H1 (cell line): ENCODE results near the gene TMEM271. TPM values are rescaled to one million over a fixed set of nuclear protein-coding genes. Genes with fewer than 3 reads are reported as not detected.

ENCODE experiments used
- CTCF ChIA-PET: fragments of 300-600 bp; sonication (Branson Sonifier 250); formaldehyde crosslinking; loops from one replicate; lab custom pipeline; 2021; ENCODE audit not compliant: partially characterized antibody; lab: Charles Lee
- POLR2A ChIA-PET: fragments of 300-600 bp; sonication (Branson Sonifier 250); formaldehyde crosslinking; loops from one replicate; lab custom pipeline; 2021; ENCODE audit warnings: inconsistent platforms; ENCODE audit not compliant: partially characterized antibody; lab: Charles Lee
- DNase-seq, 2 experiments: peaks; one replicate each; pipeline versions ENCODE4 v3.0.0 to v3.0.0-alpha.2; 2010 to 2022; ENCODE audit warnings: low spot score in 2 of 2, low read depth in 1 of 2, mixed read lengths in 1 of 2
- FAIRE-seq: peaks from 2 replicates; lab custom pipeline; 2011; peaks lifted over from hg19 to GRCh38; lab: Jason Lieb, UNC
- H2AFZ ChIP-seq: 2 replicates; pipeline ENCODE4 v1.8.1; 2012; ENCODE audit warnings: low read length, inconsistent platforms
- H2AK5ac ChIP-seq: 2 replicates; pipeline ENCODE4 v1.6.1; 2013; ENCODE audit warnings: low read depth, low read length
- H2BK120ac ChIP-seq: replicated peaks from 2 replicates; pipeline ENCODE3; 2013; ENCODE audit warnings: low read depth, low read length, inconsistent platforms
- H2BK12ac ChIP-seq: 2 replicates; pipeline ENCODE4 v1.6.1; 2013; ENCODE audit warnings: low read depth, low read length
- H2BK15ac ChIP-seq: 2 replicates; pipeline ENCODE4 v1.6.1; 2013; ENCODE audit warnings: low read length
- H2BK20ac ChIP-seq: 2 replicates; pipeline ENCODE4 v1.6.1; 2013; ENCODE audit warnings: low read length
- H2BK5ac ChIP-seq: 2 replicates; pipeline ENCODE4 v1.6.1; 2013; ENCODE audit warnings: low read depth, low read length
- H3K14ac ChIP-seq: 2 replicates; pipeline ENCODE4 v1.6.1; 2013; ENCODE audit warnings: inconsistent platforms; ENCODE audit not compliant: insufficient read length
- H3K18ac ChIP-seq: 2 replicates; pipeline ENCODE4 v1.6.1; 2013; ENCODE audit warnings: low read length; ENCODE audit errors: extremely low read depth
- H3K23ac ChIP-seq: 2 replicates; pipeline ENCODE4 v1.6.1; 2013; ENCODE audit warnings: inconsistent platforms; ENCODE audit not compliant: insufficient read length
- H3K23me2 ChIP-seq: 2 replicates; pipeline ENCODE4 v1.6.1; 2013; ENCODE audit warnings: low read depth, low read length
- H3K27ac ChIP-seq: 2 replicates; pipeline ENCODE4 v1.6.1; 2011; ENCODE audit warnings: low read depth, low read length, inconsistent platforms
- H3K27me3 ChIP-seq, 4 experiments: replicated peaks in 1 of 4; 1 replicate in 1 of 4; 2 replicates in 3 of 4; pipeline versions ENCODE4 v1.6.1 to v1.8.1; 2011 to 2013; ENCODE audit warnings: low read length in 3 of 4, mild to moderate bottlenecking in 3 of 4, inconsistent platforms in 2 of 4, mixed read lengths in 2 of 4, moderate library complexity in 1 of 4; ENCODE audit not compliant: control insufficient read depth in 3 of 4, insufficient read depth in 3 of 4; ENCODE audit errors: extremely low read depth in 1 of 4
- H3K36me3 ChIP-seq, 4 experiments: 2 replicates each; pipeline versions ENCODE4 v1.6.1 to v1.8.1; 2011 to 2013; ENCODE audit warnings: mild to moderate bottlenecking in 4 of 4, low read length in 3 of 4, moderate library complexity in 2 of 4, control low read depth in 1 of 4, inconsistent platforms in 1 of 4; ENCODE audit not compliant: insufficient read depth in 4 of 4, control insufficient read depth in 2 of 4
- H3K4ac ChIP-seq: replicated peaks from 2 replicates; pipeline ENCODE3; 2013; ENCODE audit warnings: low read length, low read depth, mixed read lengths, inconsistent platforms; ENCODE audit not compliant: insufficient read length
- H3K4me1 ChIP-seq, 4 experiments: replicated peaks in 1 of 4; 1 replicate in 1 of 4; 2 replicates in 3 of 4; pipeline versions ENCODE4 v1.6.1 to v1.8.1; 2011 to 2013; ENCODE audit warnings: low read length in 3 of 4, inconsistent platforms in 2 of 4, mixed read lengths in 1 of 4; ENCODE audit not compliant: insufficient read depth in 4 of 4, control insufficient read depth in 3 of 4
- H3K4me2 ChIP-seq, 2 experiments: 2 replicates each; pipeline versions ENCODE4 v1.6.1 to v1.8.1; 2011 to 2013; ENCODE audit warnings: low read depth in 2 of 2, low read length in 2 of 2, control low read depth in 1 of 2, inconsistent platforms in 1 of 2, mild to moderate bottlenecking in 1 of 2; ENCODE audit not compliant: insufficient read depth in 1 of 2
- H3K4me3 ChIP-seq, 4 experiments: fragments of 200-600, 300-600 bp in 1 of 4; sonication (generic), shearing (Covaris generic), sonication (Bioruptor Twin) in 1 of 4; 2 replicates each; pipeline versions ENCODE4 v1.5.1 to v1.8.1; 2011 to 2016; ENCODE audit warnings: low read length in 4 of 4, low read depth in 3 of 4, control low read depth in 2 of 4, inconsistent platforms in 2 of 4, mild to moderate bottlenecking in 2 of 4, mixed read lengths in 1 of 4, moderate library complexity in 1 of 4; ENCODE audit not compliant: insufficient read depth in 2 of 4; ENCODE audit errors: extremely low read depth in 1 of 4
- H3K56ac ChIP-seq: replicated peaks from 2 replicates; pipeline ENCODE3; 2013; ENCODE audit warnings: low read depth, mild to moderate bottlenecking, mixed read lengths, low read length, inconsistent platforms; ENCODE audit not compliant: insufficient read length
- H3K79me1 ChIP-seq: 2 replicates; pipeline ENCODE4 v1.6.1; 2013; ENCODE audit warnings: low read depth, low read length, control low read depth
- H3K79me2 ChIP-seq, 2 experiments: 2 replicates each; pipeline versions ENCODE4 v1.6.1 to v1.8.1; 2012 to 2013; ENCODE audit warnings: low read length in 2 of 2, mild to moderate bottlenecking in 2 of 2, inconsistent platforms in 1 of 2; ENCODE audit not compliant: insufficient read depth in 2 of 2, control insufficient read depth in 1 of 2
- H3K9ac ChIP-seq, 4 experiments: replicated peaks in 1 of 4; 1 replicate in 1 of 4; 2 replicates in 3 of 4; pipeline versions ENCODE4 v1.6.1 to v1.8.1; 2011 to 2013; ENCODE audit warnings: low read depth in 3 of 4, low read length in 3 of 4, control low read depth in 2 of 4, mild to moderate bottlenecking in 2 of 4, moderate library complexity in 2 of 4, inconsistent platforms in 1 of 4; ENCODE audit errors: extremely low read depth in 1 of 4
- H3K9me3 ChIP-seq, 2 experiments: 2 replicates each; pipeline versions ENCODE4 v1.6.1 to v1.8.1; 2012 to 2013; ENCODE audit warnings: mild to moderate bottlenecking in 2 of 2, moderate library complexity in 2 of 2, control low read depth in 1 of 2, inconsistent platforms in 1 of 2, low read depth in 1 of 2, low read length in 1 of 2, mixed read lengths in 1 of 2; ENCODE audit not compliant: insufficient read depth in 2 of 2
- H4K20me1 ChIP-seq, 2 experiments: replicated peaks in 1 of 2; 2 replicates each; pipeline versions ENCODE3 to v1.8.1; 2011 to 2013; ENCODE audit warnings: inconsistent platforms in 2 of 2, low read length in 2 of 2, mild to moderate bottlenecking in 1 of 2; ENCODE audit not compliant: insufficient read depth in 2 of 2, control insufficient read depth in 1 of 2
- H4K5ac ChIP-seq: 2 replicates; pipeline ENCODE4 v1.6.1; 2013; ENCODE audit warnings: low read length, low read depth, mixed read lengths, inconsistent platforms; ENCODE audit not compliant: insufficient read length
- H4K8ac ChIP-seq: 2 replicates; pipeline ENCODE4 v1.8.0; 2013; ENCODE audit warnings: mild to moderate bottlenecking, moderate library complexity, low read length, inconsistent platforms; ENCODE audit not compliant: insufficient read depth; ENCODE audit errors: extremely low read depth
- H4K91ac ChIP-seq: replicated peaks from 2 replicates; pipeline ENCODE3; 2013; ENCODE audit warnings: low read length, mixed read lengths, inconsistent platforms; ENCODE audit not compliant: insufficient read length
- CBX5 ChIP-seq: fragments of 300-800, 300-1000 bp; sonication (generic); IDR thresholded peaks from 2 replicates; pipeline ENCODE4 v1.7.1; 2016; ENCODE audit warnings: antibody characterized with exemption, low read length, low read depth
- CTCF ChIP-seq, 3 experiments: IDR thresholded peaks; 1 replicate in 2 of 3; 2 replicates in 1 of 3; pipeline versions ENCODE4 v1.5.1 to v1.6.1; 2011; ENCODE audit warnings: low read length in 3 of 3, mild to moderate bottlenecking in 3 of 3, inconsistent platforms in 2 of 3, low read depth in 1 of 3, moderate library complexity in 1 of 3; ENCODE audit not compliant: insufficient read depth in 1 of 3; ENCODE audit errors: control extremely low read depth in 1 of 3
- EZH2 ChIP-seq: fragments of 200-600 bp; sonication (generic); IDR thresholded peaks from 2 replicates; pipeline ENCODE4 v1.7.1; 2012; ENCODE audit warnings: low read depth, mild to moderate bottlenecking, moderate library complexity, low read length, inconsistent platforms; ENCODE audit not compliant: severe bottlenecking
- GABPA ChIP-seq: IDR thresholded peaks from 2 replicates; pipeline ENCODE4 v1.6.1; 2011; ENCODE audit warnings: mild to moderate bottlenecking, low read length, moderate library complexity, borderline replicate concordance; ENCODE audit not compliant: insufficient read depth
- JUN ChIP-seq: IDR thresholded peaks from 2 replicates; pipeline ENCODE4 v1.6.1; 2011; ENCODE audit warnings: low read depth, mild to moderate bottlenecking, improper control_type of control experiment, low read length
- NANOG ChIP-seq: IDR thresholded peaks from 2 replicates; pipeline ENCODE4 v1.6.1; 2011; ENCODE audit warnings: low read length, low read depth, mild to moderate bottlenecking, inconsistent platforms; ENCODE audit not compliant: insufficient read depth, poor library complexity, severe bottlenecking
- NRF1 ChIP-seq: IDR thresholded peaks from 2 replicates; pipeline ENCODE4 v1.6.1; 2011; ENCODE audit warnings: mild to moderate bottlenecking, low read depth, low read length, improper control_type of control experiment
- POLR2A ChIP-seq, 2 experiments: IDR thresholded peaks; 1 replicate in 1 of 2; 2 replicates in 1 of 2; pipeline ENCODE4 v1.6.1; 2011; ENCODE audit warnings: low read depth in 2 of 2, low read length in 2 of 2, mild to moderate bottlenecking in 2 of 2; ENCODE audit errors: control extremely low read depth in 1 of 2
- POLR2AphosphoS5 ChIP-seq: IDR thresholded peaks from 2 replicates; pipeline ENCODE4 v1.6.1; 2011; ENCODE audit warnings: low read depth, low read length
- SAP30 ChIP-seq: fragments of 300-600 bp; sonication (generic); IDR thresholded peaks from 2 replicates; pipeline ENCODE4 v1.7.1; 2012; ENCODE audit warnings: low read length, moderate library complexity, mild to moderate bottlenecking, inconsistent platforms; ENCODE audit not compliant: insufficient read depth, insufficient replicate concordance
- TAF7 ChIP-seq: optimal IDR thresholded peaks from 2 replicates; pipeline ENCODE3; 2011; ENCODE audit warnings: low read depth, mild to moderate bottlenecking, inconsistent platforms, low read length, moderate library complexity, borderline replicate concordance
- WGBS, 2 experiments: shearing (Covaris generic) in 1 of 2; methylation state at CpG; one replicate each; pipeline versions ENCODE4 v1.1.6 to v1.1.7; 2013 to 2015; ENCODE audit warnings: low lambda C conversion rate in 2 of 2, mixed read lengths in 2 of 2, inconsistent platforms in 1 of 2, low coverage in 1 of 2, missing lambda C conversion rate in 1 of 2; ENCODE audit not compliant: insufficient replicate concordance in 2 of 2, insufficient coverage in 1 of 2, insufficient read length in 1 of 2; ENCODE audit errors: extremely low coverage in 1 of 2, missing lambda C conversion rate in 1 of 2; 5-methylcytosine and 5-hydroxymethylcytosine counted together
- polyA plus RNA-seq, 7 experiments: library from polyadenylated mRNA; depleted of rRNA in 3 of 7; stranded (reverse) in 5 of 7; unstranded in 2 of 7; fragments of >200 nt in 5 of 7; fragments of 200-250 nt in 2 of 7; gene quantifications; 1 replicate in 5 of 7; 2 replicates in 1 of 7; 4 replicates in 1 of 7; pipeline versions ENCODE4 v1.2.1 to v1.2.3, GENCODE V29; 2011 to 2013; ENCODE audit warnings: missing spikeins in 2 of 7, mixed read lengths in 2 of 7
- total RNA-seq: library from RNA; stranded (reverse); fragmentation: NEBNext Ultra II Directional; extraction: Animal tissue kit (Norgen Biotek cat#: 25700); gene quantifications from 2 replicates; pipeline ENCODE4 v1.2.1, GENCODE V29; 2021

Gene TMEM271
- total and polyA plus RNA-seq, 2 of the 8 experiments (the other 6 are each of a cell fraction or from before 2014, with no cell fraction given) = 0.08 to 0.35 TPM

DNA sequence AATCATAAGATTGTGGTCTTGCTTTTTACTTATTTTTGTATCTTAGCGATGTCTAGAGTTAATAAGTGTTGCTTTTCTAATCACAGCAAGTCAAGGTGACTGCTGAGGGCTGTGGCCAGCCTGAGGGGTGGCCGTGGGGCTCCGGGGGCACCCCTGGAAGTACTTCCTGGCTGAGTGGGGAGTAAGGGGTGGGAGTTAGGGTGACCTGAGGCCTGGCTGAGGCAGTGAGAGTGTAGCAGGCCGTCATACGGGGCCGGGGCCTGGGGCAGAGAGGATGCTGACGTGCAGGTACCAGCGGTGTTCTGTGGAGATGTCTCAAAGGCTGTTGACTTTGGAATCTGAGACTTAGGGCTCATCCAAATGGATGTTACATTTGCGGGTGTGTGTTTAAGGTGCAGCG lies 47.8 kb downstream of the TMEM271 start:
- no peak overlapping the region for H3K27ac ChIP-seq
- TF ChIP-seq EZH2 = no peak
- TF ChIP-seq NRF1 = no peak
- no peak for TF ChIP-seq GABPA
- TF ChIP-seq JUN = no peak
- no peak for TF ChIP-seq POLR2AphosphoS5
- no peak for TF ChIP-seq TAF7
- no peak for TF ChIP-seq SAP30
- TF ChIP-seq NANOG = no peak
- no peak for TF ChIP-seq CBX5
- no peak for TF ChIP-seq POLR2A (IDR thresholded peaks at IDR 0.05; ENCODE audit: control extremely low read depth in 1 of 2, low read depth in 2 of 2, low read length in 2 of 2)
- TF ChIP-seq CTCF (IDR thresholded peaks at IDR 0.05; ENCODE audit: control extremely low read depth in 1 of 3, insufficient read depth in 1 of 3, low read depth in 1 of 3, low read length in 3 of 3) = no peak

More for the DNA sequence above, 47.8 kb downstream of the TMEM271 start:
- ChIA-PET POLR2A (interaction anchor here (0.7 kb wide), 1 partner anchor 20 kb away, joined by 3 read pairs; no protein-coding TSS in a partner anchor), CTCF (no interaction called here)
- Histone ChIP-seq H3K56ac (no peak overlapping the region), H3K27me3 (no peaks in the 10 kb centered on the region), H3K9ac (no peak overlapping the region), H3K23me2 (no peaks in the 10 kb centered on the region), H2BK15ac (no peak overlapping the region), H4K8ac (no peak overlapping the region), H3K4me3 (no peak overlapping the region), H2AFZ (no peak overlapping the region), H2BK120ac (no peak overlapping the region), H2BK5ac (no peak overlapping the region), H3K79me1 (no peaks in the 10 kb centered on the region; the same call in 1 of the 2 replicates), H3K4ac (no peak overlapping the region), H3K18ac (no peak overlapping the region), H3K14ac (no peak overlapping the region), H3K23ac (no peak overlapping the region), H2BK20ac (no peak overlapping the region), H3K4me1 (peaks cover 0 to 2% (median under 1%) of the 10 kb centered on the region in 4 experiments; a peak in 2 of 7 replicates), H3K79me2 (no peaks in the 10 kb centered on the region), H4K20me1 (peaks cover 2 to 11% of the 10 kb centered on the region in 2 experiments), H4K5ac (no peak overlapping the region), H4K91ac (no peak overlapping the region), H2BK12ac (no peak overlapping the region), H3K36me3 (peaks cover 6 to 57% (median 28%) of the 10 kb centered on the region in 4 experiments; a peak in 7 of 8 replicates), H2AK5ac (no peak overlapping the region), H3K4me2 (no peak overlapping the region), H3K9me3 (no peaks in the 10 kb centered on the region)
- no peak for FAIRE-seq
- no peak for DNase-seq
- WGBS, 2 experiments = 97% methylated on average over 10 of the region's 10 CpGs; no CpG with 5 or more reads in 1 of the 2 experiments
